Neural crest cell (in vitro differentiated cells): ENCODE measurements around the gene KRT10. TPM values are rescaled to one million over a fixed set of nuclear protein-coding genes. Genes with fewer than 3 reads are reported as not detected.

ENCODE experiments used
- DNase-seq: peaks from one replicate; pipeline ENCODE4 v3.0.0; 2021; ENCODE audit warnings: low read depth, mixed read lengths, low spot score
- H3K27ac Mint-ChIP-seq: one replicate; pipeline ENCODE4 v1.8.0; 2021; ENCODE audit warnings: mild to moderate bottlenecking, mixed read lengths; ENCODE audit not compliant: unreplicated experiment
- H3K27me3 Mint-ChIP-seq: 2 replicates; pipeline ENCODE4 v1.8.0; 2021; ENCODE audit warnings: low read depth, mild to moderate bottlenecking, mixed read lengths
- H3K36me3 Mint-ChIP-seq: 2 replicates; pipeline ENCODE4 v1.8.0; 2021; ENCODE audit warnings: low read depth, mild to moderate bottlenecking, mixed read lengths
- H3K4me1 Mint-ChIP-seq: 2 replicates; pipeline ENCODE4 v1.8.0; 2021; ENCODE audit warnings: mixed read lengths
- H3K4me3 Mint-ChIP-seq: one replicate; pipeline ENCODE4 v1.8.0; 2021; ENCODE audit warnings: mild to moderate bottlenecking, mixed read lengths
- H3K9me3 Mint-ChIP-seq: 2 replicates; pipeline ENCODE4 v1.8.0; 2021; ENCODE audit warnings: mixed read lengths
- CTCF ChIP-seq: fragments of 200-600 bp; sonication (generic); conservative IDR thresholded peaks from 2 replicates; pipeline ENCODE4 v1.5.0; 2021; ENCODE audit warnings: antibody characterized with exemption, mild to moderate bottlenecking
- total RNA-seq: library from RNA; stranded (reverse); gene quantifications from 2 replicates; pipeline ENCODE4 v1.2.1, GENCODE V29; 2021

The KRT10 gene
- total RNA-seq, 1 donor from 2014 or later: 39.1 TPM

- Mint-ChIP-seq H3K27me3 (peaks cover 28% of the 10 kb centered on the region), H3K36me3 (peaks cover 5% of the 10 kb centered on the region), H3K4me1 (no peaks in the 10 kb centered on the region), H3K9me3 (peaks cover 4% of the 10 kb centered on the region), H3K4me3 (no peak overlapping the region), H3K27ac (no peak overlapping the region)
- TF ChIP-seq CTCF: no peak
- no peak for DNase-seq
These were observed 7.8 kb upstream of the KRT10 start for GRCh38 chr17:40830085-40830776.

GRCh38 chr17:40828454-40829044, 6.1 kb upstream of the KRT10 start:
- H3K4me3 Mint-ChIP-seq: no peak overlapping the region
- TF ChIP-seq CTCF: no peak

GRCh38 chr17:40827746-40828453, 5.5 kb upstream of the KRT10 start:
- peaks cover 3% of the 10 kb centered on the region for H3K36me3 Mint-ChIP-seq
- H3K27me3 Mint-ChIP-seq: peaks cover 41% of the 10 kb centered on the region
- H3K4me1 Mint-ChIP-seq: no peaks in the 10 kb centered on the region
- peaks cover 4% of the 10 kb centered on the region for H3K9me3 Mint-ChIP-seq
- no peak overlapping the region for H3K4me3 Mint-ChIP-seq
- TF ChIP-seq CTCF: no peak
- no peak overlapping the region for H3K27ac Mint-ChIP-seq
- DNase-seq: no peak

More at GRCh38 chr17:40828454-40829044, 6.1 kb upstream of the KRT10 start:
- H3K9me3 Mint-ChIP-seq: peaks cover 4% of the 10 kb centered on the region
- H3K36me3 Mint-ChIP-seq: peaks cover 3% of the 10 kb centered on the region
- no peaks in the 10 kb centered on the region for H3K4me1 Mint-ChIP-seq
- no peak overlapping the region for H3K27ac Mint-ChIP-seq
- H3K27me3 Mint-ChIP-seq: peaks cover 39% of the 10 kb centered on the region
- no peak for DNase-seq

GRCh38 chr17:40825599-40825998, 3.2 kb upstream of the KRT10 start:
- DNase-seq: no peak
- H3K4me1 Mint-ChIP-seq: no peaks in the 10 kb centered on the region
- no peak for TF ChIP-seq CTCF
- peaks cover 52% of the 10 kb centered on the region for H3K27me3 Mint-ChIP-seq
- peaks cover 4% of the 10 kb centered on the region for H3K9me3 Mint-ChIP-seq
- H3K27ac Mint-ChIP-seq: no peak overlapping the region
- H3K4me3 Mint-ChIP-seq: no peak overlapping the region
- H3K36me3 Mint-ChIP-seq: peaks cover 6% of the 10 kb centered on the region

- no peak for DNase-seq
- Mint-ChIP-seq H3K4me1 (peaks cover 4% of the 10 kb centered on the region), H3K27ac (no peak overlapping the region), H3K36me3 (peaks cover 12% of the 10 kb centered on the region), H3K4me3 (no peak overlapping the region), H3K9me3 (no peaks in the 10 kb centered on the region), H3K27me3 (peaks cover 61% of the 10 kb centered on the region)
- no peak for TF ChIP-seq CTCF
These were observed 1.8 kb upstream of the KRT10 start for GRCh38 chr17:40824015-40824832.
